CD1c-positive myeloid dendritic cell (primary cell): ENCODE data around the gene CCL20.
A peak's percentile ranks its signal among the peaks of the same experiment; 100 is the strongest.

ENCODE experiments used
- DNase-seq: peaks from one replicate; pipeline ENCODE4 v3.0.0-alpha.2; 2016; ENCODE audit errors: extremely low spot score

Gene CCL20

GRCh38 chr2:227802882-227803281 lies 10.8 kb upstream of the CCL20 start:
- DNase-seq: no peak

DNA sequence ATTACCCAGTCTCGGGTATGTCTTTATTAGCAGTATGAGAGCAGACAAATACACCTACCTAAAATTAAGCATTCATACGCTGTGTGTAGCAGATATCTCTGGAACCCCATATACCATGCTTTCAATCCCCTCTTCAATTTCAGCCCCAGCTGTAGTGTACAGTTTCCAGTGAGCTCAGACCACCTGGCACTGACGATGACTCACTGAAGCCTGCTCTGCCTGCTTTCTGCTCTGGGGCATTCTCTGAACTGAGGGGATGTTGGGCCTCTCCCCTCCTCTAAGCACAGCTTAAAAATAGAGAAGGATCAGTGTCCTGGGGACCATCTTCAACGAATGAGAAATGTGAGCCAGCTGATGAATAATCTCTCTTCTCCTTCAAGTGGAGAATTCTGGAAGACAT lies 8.7 kb upstream of the CCL20 start:
- no peak for DNase-seq

DNA sequence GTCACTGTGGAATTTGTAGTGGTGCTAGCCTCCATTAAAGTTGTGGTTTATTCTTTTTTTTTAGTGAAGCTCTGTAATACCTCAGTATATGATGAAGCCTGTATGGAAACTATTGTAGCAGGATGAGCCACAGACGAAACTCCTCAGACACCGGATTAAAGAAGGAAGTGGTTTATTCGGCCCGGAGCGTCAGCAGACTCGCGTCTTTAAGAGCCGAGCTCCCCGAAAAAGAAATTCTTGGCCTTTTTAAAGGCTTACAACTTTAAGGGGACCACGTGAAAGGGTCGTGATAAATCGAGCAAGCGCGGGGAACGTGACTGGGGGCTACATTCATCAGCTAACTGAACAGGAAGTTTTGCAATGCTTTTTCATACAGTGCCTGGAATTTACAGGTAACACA lies 8.1 kb upstream of the CCL20 start:
- DNase-seq: peak; percentile 31

GRCh38 chr2:227808936-227809335 lies 4.7 kb upstream of the CCL20 start:
- no peak for DNase-seq

GRCh38 chr2:227812001-227812400 lies 1.6 kb upstream of the CCL20 start:
- DNase-seq: no peak

- no peak for DNase-seq
Measured at GRCh38 chr2:227813229-227813561, 447 bp upstream of the CCL20 start.

DNA sequence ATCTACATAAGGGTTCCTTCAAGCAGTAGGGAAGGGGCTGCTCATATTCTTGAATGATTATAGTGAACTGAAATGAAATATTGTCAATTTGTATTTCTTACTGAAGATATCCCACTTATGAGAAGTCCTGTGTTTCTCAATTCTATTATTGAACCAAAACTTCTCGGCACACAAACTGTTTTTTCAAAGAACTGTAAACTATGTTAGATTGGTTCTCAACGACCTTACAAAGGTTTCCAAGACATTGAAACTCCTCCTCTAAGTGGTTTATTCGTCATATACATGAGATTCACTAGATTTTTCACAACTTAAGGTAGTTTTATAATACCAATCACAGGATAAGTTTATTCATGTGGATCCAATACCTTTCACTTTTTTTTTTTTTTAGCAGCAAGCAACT lies 1.4 kb downstream of the CCL20 start:
- DNase-seq: no peak

DNA sequence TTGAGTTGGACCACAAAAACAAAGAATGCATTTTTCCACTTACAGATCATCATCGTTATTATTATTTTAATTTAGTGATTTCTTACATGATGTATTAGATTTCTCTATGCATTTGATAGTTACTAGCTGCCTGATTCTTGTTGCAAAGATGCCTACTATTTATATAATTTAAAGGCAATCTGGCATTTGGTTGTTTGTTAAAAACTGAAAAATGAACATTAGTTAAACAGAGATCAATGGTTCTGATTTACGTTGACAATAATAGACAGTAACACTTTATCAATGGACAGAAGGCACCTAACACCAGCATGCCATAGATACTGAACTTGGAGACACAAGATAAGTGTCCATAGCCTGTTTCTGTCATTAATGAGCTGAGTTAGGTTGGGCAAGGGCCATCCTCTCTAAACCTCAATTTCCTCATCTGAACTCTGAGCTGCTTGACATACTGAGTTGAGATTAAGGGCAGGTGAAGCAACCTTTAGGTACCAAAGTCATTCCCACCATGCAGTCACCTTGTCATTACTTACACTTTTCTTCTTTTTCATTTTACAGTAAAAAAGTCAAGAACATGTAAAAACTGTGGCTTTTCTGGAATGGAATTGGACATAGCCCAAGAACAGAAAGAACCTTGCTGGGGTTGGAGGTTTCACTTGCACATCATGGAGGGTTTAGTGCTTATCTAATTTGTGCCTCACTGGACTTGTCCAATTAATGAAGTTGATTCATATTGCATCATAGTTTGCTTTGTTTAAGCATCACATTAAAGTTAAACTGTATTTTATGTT lies 3.1 kb downstream of the CCL20 start:
- DNase-seq: no peak

DNA sequence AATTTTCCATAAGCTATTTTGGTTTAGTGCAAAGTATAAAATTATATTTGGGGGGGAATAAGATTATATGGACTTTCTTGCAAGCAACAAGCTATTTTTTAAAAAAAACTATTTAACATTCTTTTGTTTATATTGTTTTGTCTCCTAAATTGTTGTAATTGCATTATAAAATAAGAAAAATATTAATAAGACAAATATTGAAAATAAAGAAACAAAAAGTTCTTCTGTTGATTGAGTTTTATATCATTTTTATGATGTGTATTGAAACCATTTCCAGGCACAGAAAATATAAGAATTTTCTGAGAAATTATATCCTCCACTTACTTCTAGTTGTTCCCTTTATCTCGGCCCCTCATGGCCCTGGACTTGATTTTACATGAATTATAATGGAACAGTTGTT lies 3.7 kb downstream of the CCL20 start:
- no peak for DNase-seq

- DNase-seq: peak; percentile 95
Measured at GRCh38 chr2:227817850-227818674, 4.4 kb downstream of the CCL20 start.

GRCh38 chr2:227818675-227819397 lies 5.2 kb downstream of the CCL20 start:
- no peak for DNase-seq

GRCh38 chr2:227819398-227819697 lies 5.7 kb downstream of the CCL20 start:
- DNase-seq: no peak

DNA sequence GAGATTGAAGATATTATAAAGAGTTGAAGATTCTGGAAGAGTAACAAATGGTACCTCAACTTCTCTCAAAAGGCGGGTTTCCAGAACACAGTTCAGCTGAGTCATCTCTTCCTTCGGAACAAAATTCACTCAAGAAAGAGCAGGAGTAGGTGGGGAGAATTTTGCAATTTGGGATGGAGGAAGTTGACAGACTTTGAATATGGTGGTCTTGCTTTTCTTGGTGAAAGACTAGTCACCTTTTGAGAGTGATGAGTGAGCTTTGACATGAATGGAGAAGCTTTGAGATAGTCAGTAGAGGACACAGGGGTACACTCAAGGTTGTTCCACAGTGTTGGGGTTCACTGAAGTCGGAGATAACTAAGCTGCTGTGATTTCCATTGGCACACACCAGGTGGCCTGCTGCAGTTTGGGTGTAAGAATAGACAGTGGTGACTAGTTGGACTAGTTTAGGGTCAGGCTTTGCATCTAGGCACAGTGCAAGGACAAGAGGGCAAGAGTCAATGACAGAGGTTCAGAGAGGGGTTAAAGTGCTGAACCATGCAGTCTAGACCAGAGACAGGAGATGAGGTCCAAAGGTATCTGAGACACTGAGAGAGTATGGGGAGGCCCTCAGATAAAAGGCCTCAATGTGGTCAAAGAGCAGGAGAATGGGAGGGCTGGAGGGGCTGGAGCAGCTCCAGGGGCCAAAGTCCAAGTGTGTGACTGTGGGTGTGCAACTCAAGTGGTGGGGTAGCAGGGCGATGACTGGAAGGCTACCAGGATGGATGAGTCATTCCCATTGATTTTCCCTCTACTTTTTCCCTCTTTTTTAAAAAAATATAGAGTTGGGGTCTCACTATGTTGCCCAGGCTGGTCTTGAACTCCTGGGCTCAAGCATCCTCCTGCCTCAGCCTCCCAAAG lies 7.7 kb downstream of the CCL20 start:
- DNase-seq: no peak

- DNase-seq: no peak
Measured at GRCh38 chr2:227822416-227823003, 8.9 kb downstream of the CCL20 start.

GRCh38 chr2:227823922-227824321 lies 10.3 kb downstream of the CCL20 start:
- DNase-seq: no peak

GRCh38 chr2:227824711-227825110 lies 11.1 kb downstream of the CCL20 start:
- DNase-seq: no peak

GRCh38 chr2:227826019-227826521 lies 12.4 kb downstream of the CCL20 start:
- DNase-seq: no peak

DNA sequence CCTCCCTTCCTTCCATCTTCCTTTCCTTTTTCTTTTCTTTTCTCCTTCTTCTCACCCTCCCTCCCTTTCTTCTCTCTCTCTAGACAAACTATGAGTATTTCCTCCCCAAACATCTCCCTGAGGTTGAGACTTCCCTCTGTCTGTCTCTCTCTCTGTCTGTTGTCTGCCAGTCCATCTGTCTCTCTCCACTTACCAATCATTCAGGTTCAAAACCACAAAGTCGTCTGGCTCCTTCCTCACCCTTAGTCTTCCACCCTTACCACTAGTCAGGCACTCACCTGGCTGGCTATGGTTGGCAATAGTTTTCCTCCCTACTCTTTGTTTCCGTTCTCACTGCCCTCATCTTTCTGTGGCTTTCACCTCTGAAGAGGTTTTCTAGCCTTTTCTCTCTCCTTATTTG lies 12.9 kb downstream of the CCL20 start:
- DNase-seq: no peak

GRCh38 chr2:227827143-227827542 lies 13.5 kb downstream of the CCL20 start:
- no peak for DNase-seq

GRCh38 chr2:227828477-227828912 lies 14.9 kb downstream of the CCL20 start:
- DNase-seq: no peak

DNA sequence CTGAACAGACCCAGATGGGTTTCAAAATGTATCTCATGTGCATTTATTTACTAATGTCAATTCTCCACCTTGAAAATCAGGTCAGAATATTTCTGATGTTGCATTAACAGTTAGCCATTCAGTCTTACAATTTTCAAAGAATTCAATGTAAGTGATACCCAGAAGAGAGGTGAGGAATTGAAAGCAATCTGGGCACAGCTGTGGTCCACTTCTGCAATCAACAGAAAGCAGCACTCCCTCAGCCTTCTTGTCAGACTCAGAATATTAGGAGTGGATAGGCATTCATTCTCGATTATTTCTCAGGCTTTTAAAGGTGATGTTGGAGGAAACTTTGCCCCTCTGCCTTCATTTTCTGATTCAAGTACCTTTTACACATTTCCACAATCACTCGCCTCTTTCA lies 15.7 kb downstream of the CCL20 start:
- DNase-seq: peak; percentile 41
